GM23338 (cell line): ENCODE results near the gene HNRNPM.
"Not testable (repeated sequence)": the region's sequence is repeated elsewhere in the genome, so short reads cannot be mapped to it uniquely, and the experiment has no call there.

ENCODE experiments used
- EZH2 ChIP-seq: fragments of 200-600 bp; sonication (generic); IDR thresholded peaks from one replicate; pipeline ENCODE4 v1.8.0; 2017; ENCODE audit warnings: antibody characterized with exemption, mild to moderate bottlenecking, low read depth; ENCODE audit not compliant: unreplicated experiment
- EZH2phosphoT487 ChIP-seq: fragments of 200-600 bp; sonication (generic); IDR thresholded peaks from one replicate; pipeline ENCODE4 v1.8.1; 2018; ENCODE audit warnings: antibody characterized with exemption; ENCODE audit not compliant: unreplicated experiment
- POLR2AphosphoS5 ChIP-seq: IDR thresholded peaks from 2 replicates; pipeline ENCODE4 v1.6.1; 2016; ENCODE audit warnings: antibody characterized with exemption, low read depth
- REST ChIP-seq: IDR thresholded peaks from one replicate; pipeline ENCODE4 v1.6.1; 2018; ENCODE audit warnings: antibody characterized with exemption; ENCODE audit not compliant: unreplicated experiment
- STAT1 ChIP-seq: IDR thresholded peaks from one replicate; pipeline ENCODE4 v1.6.1; 2016; ENCODE audit warnings: antibody characterized with exemption; ENCODE audit not compliant: unreplicated experiment
- TF ChIP-seq, protein P1 (sequence below), 2 experiments: fragments of 200-600 bp in 1 of 2; sonication (generic) in 1 of 2; conservative IDR thresholded peaks; 2 replicates each; pipeline versions ENCODE4 v1.5.1 to v1.6.1; 2016 to 2017; ENCODE audit warnings: antibody characterized with exemption in 2 of 2, low read depth in 2 of 2, mild to moderate bottlenecking in 2 of 2, moderate library complexity in 1 of 2

- TF ChIP-seq, protein P1, sequence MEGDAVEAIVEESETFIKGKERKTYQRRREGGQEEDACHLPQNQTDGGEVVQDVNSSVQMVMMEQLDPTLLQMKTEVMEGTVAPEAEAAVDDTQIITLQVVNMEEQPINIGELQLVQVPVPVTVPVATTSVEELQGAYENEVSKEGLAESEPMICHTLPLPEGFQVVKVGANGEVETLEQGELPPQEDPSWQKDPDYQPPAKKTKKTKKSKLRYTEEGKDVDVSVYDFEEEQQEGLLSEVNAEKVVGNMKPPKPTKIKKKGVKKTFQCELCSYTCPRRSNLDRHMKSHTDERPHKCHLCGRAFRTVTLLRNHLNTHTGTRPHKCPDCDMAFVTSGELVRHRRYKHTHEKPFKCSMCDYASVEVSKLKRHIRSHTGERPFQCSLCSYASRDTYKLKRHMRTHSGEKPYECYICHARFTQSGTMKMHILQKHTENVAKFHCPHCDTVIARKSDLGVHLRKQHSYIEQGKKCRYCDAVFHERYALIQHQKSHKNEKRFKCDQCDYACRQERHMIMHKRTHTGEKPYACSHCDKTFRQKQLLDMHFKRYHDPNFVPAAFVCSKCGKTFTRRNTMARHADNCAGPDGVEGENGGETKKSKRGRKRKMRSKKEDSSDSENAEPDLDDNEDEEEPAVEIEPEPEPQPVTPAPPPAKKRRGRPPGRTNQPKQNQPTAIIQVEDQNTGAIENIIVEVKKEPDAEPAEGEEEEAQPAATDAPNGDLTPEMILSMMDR (conservative IDR thresholded peaks at IDR 0.05; ENCODE audit: low read depth in 2 of 2) = not testable (repeated sequence)
- TF ChIP-seq EZH2, EZH2phosphoT487, POLR2AphosphoS5, REST, STAT1: not testable (repeated sequence)
These were observed 69.8 kb downstream of the HNRNPM start for GRCh38 chr19:8514505-8515009.
